HG02981 (cell line): ENCODE data around the gene HIF3A.
A peak's percentile ranks its signal among the peaks of the same experiment; 100 is the strongest.

Experiments
- ATAC-seq: cut with Tn5 transposase; IDR thresholded peaks from one replicate; pipeline ENCODE4 v1.9.1; 2021; ENCODE audit warnings: mild to moderate bottlenecking, moderate library complexity; ENCODE audit not compliant: unreplicated experiment

HIF3A gene

DNA sequence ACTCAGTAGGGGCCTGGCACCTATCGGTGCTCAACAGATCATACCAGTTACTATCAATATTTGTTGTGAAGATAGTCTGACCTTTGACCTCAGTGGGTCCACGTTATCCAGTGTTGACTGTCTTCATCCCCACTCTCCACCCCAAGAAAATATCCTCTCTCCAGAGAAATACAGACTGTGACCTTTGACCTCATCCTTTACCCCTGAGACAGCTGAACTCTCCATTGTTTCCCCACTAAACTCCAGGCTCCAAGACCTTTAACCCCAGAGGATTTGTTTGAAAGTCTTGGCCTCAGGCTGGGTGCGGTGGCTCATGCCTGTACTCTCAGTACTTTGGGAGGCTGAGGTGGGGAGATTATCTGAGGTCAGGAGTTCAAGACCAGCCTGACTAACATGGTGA is 27.4 kb downstream of the HIF3A start:
- ATAC-seq, result no peak

DNA sequence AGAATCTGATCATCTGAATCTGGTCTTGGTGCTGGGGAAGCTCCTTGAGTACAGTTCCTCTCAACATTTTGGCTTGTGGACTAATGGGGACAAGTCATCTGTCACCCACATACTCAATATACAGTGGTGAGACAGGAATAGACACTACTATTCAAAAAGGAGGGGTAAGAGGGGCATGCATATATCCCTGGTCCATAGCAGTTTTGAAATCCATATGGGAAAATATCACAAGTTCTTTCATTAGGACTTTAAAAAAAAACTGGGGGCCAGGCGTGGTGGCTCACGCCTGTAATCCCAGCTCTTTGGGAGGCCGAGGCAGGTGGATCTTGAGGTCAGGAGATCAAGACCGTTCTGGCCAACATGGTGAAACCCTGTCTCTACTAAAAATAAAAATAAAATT is 29.8 kb downstream of the HIF3A start:
- ATAC-seq, result no peak

DNA sequence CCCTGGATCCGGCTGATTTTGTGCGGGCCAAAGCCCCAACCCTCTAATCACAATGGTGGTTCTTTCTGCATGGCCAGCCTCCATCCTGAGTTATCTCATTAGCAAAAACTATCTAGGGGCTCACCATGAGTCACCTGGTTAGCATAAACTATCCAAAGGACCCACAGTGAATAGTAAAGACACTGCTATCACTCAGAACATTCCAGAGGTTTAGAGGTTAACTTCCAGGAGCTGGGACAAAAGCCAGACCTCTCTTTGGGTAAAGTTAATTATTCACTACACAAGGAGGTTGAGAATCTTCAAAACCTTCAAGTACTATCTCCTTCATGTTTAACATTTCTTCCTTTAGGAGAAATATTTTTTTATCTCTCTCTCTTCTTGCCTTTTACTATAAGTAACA is 31.2 kb downstream of the HIF3A start:
- ATAC-seq, result no peak

DNA sequence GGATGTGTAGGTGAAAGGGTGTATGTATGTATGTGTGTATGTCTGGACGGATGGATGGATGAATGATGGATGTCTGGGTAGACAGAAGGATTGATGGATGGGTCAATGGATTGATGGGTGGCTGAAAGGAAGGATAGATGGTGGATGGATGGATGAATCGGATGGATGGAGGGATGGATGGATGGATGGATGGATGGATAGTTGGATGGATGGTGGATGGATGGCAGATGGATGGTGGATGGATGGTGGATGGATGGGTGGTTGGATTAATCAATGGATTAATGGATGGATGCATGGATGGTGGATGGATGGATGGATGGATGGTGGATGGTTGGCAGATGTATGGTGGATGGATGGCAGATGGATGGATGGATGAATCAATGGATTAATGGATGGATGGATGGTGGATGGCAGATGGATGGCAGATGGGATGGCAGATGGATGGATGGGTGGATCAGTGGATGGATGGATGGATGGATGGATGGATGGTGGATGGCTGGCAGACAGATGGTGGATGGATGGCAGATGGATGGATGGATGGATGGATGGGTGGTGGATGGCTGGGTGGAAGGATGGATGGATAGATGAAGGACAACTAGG is 33.6 kb downstream of the HIF3A start:
- no peak for ATAC-seq

DNA sequence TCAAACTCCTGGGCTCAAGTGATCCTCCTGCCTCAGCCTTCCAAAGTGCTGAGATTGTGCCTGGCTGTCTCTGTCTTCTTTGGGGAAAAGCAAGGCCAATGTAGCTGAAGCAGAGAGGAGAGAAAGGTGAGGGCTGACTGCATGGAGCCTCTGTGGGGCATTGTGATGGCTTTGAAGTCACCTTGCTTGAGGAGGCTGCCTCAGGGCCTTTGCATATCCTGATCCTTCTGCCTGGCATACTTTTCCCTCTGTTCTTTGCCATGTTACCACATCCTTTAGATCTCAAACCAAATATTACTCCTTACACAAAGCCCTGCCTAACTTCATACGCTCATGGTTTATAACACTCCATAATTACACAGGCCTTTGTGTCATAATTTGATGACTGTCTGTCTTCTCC is 40.6 kb downstream of the HIF3A start:
- ATAC-seq, result no peak

DNA sequence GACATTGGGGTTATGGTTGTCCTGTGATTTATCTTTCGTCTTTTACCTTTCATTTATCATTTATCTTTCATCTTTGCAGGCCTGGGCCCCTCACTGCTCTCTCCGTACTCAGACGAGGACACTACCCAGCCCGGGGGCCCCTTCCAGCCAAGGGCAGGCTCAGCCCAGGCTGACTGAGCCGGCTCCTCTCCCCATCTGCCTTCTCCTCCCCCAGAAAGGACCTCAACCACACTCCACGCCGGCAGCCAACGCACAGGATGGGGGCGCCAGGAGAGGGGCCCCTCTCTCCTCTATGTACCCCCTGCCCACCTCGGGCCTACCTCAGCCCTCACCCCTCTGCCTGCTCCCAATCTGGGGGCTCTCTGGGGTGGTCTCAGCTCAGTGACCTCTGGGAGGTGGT is 42.6 kb downstream of the HIF3A start:
- no peak for ATAC-seq

DNA sequence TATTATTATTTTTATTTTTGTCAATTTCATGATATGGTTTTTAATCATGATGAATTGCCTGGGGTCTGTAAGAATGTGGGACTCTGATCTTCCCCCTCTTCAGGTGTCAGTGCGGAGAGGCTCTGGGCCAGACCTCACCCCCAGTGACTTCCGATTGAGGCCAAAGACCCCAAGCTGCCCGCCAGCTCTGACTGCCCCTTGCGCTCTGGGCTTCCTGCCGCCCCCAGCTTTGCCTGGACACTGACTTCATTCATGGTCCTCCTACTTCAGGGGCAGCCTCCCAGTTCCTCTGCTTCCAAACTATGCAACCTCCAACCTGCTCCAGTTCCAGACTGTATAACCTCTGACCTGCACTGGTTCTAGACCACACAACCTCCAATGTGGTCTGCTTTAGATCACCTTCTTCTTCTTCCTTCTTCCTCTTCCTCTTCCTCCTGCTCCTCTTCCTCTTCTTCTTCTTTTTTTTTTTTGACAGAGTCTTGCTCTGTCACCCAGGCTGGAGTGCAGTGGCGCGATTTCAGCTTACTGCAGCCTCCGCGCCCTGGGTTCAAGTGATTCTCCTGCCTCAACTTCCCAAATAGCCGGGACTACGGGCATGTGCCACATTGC is 43.3 kb downstream of the HIF3A start:
- ATAC-seq, result no peak

DNA sequence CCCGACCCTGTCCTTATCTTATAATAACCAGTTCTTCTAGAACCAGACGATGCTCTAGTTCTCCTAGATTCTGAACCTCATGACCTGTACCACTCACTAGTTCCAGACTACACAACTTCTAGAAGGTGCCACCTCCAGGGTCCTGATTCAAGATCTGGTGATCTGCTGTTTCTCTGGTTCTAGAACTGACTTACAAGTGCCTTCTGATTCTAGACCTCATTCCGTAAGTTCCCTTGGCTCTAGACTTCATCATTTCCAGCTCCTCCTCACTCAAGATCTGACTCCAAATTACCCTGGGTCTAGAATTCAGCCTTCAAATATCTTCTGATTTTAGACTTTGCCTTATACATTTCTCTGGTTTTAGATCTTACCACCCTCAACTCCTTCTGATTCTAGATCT is 45.1 kb downstream of the HIF3A start:
- no peak for ATAC-seq

DNA sequence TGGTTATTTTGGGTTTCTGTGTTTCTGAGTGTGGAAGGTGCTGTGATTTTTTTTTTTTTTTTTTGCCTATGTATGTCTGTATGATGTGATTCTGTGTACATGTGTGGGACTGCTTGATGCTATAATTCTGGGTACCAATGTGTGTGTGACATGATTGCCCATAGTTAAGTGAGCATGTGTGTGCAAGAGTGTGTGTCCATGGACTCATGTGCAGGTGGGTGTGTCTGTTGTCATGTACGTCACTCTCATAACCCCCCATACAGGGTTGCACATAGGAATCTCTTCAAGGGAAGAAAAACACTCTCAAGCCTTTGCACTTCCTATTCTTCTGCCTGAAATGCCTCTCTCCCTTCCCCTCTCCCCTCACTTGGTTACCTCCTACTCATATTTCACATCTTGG is 47.5 kb downstream of the HIF3A start:
- ATAC-seq, result no peak

DNA sequence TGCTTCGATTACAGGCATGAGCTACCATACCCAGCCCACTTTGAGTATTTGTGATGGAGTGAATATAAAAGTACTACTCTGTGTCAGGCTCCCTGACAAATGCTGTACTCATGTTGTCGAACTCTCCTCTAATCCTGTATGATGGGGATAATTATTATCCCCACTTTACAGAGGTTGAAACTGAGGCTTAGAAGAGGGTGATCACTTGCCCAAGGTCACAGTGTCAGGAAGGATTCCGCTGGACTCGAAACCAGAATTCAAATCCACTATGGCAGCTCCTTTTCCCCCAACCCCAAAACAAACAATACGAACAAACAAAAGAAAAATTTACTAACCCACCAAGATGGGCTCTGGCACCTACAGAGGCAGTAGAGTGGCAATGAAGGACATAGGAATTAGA is 48.3 kb downstream of the HIF3A start:
- no peak for ATAC-seq

DNA sequence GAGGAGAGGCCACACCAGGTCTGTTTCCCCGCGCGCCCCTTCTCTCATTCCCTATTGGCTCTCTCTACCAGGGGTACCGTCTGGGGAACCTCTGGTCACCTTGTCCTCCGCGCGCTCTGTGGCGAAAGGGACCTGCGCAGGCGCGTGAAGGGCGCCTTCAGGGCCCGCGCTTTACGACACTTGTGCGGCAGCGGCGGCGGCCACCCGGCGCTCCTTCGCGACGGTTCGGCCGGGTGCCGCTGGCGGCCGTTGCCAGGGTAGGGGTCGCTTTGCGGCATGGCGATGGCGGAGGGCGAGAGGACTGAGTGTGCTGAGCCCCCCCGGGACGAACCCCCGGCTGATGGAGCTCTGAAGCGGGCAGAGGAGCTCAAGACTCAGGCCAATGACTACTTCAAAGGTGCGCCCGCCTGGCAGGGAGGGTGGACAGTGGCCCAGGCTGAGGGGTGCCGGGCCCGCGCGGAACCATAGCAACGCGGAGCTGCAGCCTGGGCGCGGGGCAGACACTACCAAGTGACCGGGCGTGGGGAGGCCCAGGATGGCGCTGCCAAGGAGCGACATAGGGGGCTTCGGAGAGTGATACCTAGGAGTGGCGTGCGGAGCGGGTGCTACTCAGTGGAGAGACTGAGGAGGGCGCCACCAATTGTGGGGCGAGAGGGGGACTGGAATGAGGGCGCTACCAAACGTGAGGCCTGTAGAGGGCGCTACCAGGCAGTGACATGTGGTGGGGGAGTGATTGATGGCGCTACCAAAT is 50.2 kb downstream of the HIF3A start, which contains the start of gene PPP5C:
PPP5C (plus strand) TSS at position 267 of the 751 bp plus-strand sequence; CDS start at position 277, 10 bp downstream.
- ATAC-seq, result peak; percentile 51

DNA sequence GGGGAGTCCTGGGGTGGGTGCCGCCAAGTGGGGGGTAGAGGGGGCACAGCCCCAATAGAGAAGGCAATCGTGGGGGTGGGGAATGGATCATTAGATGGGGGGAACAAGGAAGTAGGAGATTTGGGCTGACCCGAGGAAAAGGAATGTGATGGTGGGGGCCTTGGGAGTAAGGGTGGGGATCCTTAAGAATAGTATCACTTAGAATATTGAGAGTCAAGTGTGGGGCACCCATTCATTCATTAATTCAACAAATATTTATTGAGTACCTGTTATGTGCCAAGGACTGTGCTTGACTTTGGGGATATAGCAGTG is 50.7 kb downstream of the HIF3A start:
- no peak for ATAC-seq

DNA sequence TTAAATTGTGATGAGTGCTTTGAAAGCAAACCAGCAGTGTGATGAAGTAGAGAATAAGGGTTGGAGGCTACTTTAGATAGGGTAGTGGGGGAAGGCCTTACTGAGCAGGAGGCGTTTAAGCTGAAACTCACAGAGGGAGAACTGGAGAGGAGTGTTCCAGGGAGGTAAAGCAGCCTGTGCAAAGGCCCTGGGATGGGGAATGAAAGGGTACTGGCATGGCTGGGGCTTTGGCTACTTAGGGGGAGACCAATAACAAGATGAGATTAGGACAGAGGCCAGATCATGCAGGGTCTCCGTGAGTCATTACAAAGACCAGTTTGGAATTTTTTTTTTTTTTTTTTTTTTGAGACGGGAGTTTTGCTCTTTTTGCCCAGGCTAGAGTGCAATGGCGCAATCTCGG is 51.1 kb downstream of the HIF3A start:
- no peak for ATAC-seq

DNA sequence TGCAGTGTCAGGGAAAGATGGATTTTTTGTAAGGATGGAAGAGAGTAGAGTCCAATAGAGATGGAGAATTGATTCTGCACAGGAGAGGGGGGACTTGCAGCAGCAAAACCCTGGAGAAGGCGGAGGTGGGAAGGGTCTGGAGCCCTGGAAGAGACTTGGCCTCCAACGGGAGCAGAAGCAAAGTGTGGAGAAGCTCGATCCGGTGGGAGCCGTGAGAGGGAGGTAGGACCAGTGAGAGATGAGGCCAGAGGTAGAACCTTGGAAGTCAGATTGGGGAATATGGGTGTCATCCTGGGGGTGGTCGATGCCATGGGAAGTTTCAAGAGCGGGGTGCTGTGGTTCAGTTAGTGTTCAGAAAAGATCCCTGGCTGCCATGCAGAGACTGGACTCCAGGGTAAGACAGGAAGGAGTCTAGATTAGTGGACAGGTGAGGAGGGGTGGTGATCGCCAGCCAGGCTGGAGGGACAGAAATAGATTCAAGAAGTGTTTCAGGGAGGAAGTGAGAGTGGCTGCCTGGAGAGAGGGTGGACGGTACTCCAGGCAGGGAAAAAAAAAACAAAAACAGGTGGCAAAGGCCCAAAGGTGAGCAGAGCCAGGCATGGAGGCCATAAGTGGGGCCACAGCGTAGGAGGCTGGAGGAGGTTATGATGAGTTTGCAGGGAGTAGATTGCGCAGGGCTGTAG is 52.6 kb downstream of the HIF3A start:
- no peak for ATAC-seq

DNA sequence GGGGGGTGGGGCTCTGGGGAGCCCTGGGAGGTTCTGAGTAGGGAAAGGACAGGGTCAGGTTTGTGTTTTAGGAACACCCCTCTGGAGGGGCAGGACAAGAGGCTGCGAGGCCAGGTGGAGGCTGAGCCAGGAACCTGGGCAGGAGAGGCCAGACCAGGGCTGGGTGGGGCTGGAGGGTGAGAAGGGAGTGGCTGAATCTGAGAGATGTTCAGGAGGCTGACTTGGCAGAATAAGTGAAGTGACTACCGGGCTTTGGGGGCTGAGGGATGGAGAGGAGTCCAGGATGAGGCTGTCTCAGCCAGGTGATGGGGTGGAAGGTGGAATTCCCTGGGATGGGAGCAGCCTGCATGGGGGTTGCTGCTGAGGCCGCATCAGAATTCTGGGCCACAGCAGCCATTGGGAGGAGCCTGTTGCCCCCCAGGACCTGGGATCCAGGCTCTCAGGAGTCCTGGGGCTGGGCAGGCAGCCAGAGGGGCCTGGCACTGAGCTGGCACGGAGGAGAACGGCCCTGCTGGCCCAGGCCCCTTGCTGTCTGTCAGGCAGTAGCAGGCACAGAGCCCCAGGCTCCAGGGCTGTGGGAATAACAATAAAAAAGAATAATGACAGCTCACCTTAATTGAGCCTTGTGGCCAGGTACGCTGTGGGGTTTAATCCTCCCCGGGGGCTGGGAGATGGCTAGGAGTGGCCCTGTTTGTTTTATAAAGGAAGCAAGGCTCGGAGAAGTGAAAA is 53.4 kb downstream of the HIF3A start:
- ATAC-seq, result no peak

DNA sequence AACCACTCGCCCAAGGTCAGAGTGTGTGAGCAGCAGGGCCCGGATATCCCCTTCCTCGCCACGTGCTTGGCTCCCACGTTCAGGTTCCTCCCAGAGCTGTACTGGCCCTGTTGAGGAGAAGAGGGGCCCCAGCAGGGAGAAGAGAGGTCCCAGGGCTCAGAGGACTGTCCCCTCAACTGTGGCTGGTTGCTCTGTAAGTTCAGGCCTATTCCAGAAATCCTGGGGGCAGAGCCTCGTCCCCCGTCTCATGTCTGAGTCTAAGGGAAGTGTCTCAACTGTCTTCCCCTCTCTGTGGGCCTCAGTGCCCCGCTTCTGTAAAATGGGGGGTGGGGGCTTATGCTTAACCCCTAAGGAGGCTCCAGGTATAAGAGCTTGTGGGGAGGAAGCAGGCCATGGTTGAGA is 53.9 kb downstream of the HIF3A start:
- ATAC-seq, result no peak

DNA sequence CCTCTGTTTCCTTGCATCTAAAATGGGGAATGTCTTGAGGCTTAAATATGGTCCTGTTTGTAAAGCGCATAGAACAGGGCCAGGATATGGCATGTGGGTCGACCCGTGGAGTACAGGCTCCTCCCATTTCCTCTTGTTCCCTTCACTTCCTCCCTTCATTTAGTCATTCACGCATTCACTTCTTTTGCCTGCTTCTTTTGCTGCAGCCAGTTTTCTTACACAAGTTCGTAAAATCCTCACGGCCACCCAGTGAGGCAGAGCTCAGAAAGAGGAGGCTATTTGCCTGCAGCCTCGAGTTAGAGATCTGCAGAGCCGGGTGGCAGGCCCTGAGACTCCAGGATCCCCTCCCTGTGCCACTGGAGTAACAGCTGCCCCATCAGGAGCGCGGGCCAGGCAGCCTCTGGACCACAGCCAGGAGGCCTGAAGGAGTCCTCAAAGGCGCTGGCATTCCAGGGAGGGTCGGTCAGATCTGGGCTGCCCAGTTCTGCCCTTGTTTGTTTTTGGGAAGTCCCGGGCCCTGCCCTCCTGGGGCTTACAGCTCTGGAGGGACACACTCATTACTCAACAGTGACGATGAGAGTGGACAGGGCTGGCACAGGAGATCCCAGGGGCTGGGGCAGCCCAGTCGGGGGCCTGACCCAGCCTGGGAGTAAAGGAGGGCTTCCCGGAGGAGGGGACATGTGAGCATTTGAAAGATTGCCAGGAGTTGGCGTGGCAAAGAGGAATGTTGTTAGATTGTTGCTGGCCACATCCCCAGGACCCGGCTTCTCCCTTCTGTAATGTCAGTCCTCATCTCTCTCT is 54.6 kb downstream of the HIF3A start:
- no peak for ATAC-seq

DNA sequence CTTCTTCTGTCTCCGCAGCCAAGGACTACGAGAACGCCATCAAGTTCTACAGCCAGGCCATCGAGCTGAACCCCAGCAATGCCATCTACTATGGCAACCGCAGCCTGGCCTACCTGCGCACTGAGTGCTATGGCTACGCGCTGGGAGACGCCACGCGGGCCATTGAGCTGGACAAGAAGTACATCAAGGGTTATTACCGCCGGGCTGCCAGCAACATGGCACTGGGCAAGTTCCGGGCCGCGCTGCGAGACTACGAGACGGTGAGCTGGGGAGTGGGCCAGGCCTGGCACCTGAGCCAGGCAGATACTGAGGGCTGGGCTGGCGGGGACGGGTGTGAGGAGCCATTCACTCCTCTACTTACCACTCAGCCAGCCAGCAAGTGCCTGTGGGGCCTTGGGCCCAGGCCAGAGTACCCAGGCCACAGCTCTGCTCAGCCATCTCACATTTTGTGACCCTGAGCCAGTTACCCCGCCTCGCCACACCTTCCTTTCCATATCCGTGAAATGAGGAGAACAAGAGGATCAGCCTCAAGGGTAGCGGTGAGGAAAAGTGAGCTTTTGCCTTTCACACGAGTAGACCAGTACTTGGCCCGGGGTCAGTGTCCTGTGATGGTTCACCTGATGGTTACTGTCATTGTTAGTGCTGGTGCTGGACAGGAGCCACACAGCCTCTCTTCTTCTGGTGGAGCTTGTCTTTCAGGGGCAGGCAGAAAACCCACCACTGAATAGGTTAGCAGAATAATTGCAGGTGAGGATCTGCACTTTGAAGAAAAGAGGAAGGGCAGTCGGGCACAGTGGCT is 57.1 kb downstream of the HIF3A start:
- ATAC-seq, result no peak

DNA sequence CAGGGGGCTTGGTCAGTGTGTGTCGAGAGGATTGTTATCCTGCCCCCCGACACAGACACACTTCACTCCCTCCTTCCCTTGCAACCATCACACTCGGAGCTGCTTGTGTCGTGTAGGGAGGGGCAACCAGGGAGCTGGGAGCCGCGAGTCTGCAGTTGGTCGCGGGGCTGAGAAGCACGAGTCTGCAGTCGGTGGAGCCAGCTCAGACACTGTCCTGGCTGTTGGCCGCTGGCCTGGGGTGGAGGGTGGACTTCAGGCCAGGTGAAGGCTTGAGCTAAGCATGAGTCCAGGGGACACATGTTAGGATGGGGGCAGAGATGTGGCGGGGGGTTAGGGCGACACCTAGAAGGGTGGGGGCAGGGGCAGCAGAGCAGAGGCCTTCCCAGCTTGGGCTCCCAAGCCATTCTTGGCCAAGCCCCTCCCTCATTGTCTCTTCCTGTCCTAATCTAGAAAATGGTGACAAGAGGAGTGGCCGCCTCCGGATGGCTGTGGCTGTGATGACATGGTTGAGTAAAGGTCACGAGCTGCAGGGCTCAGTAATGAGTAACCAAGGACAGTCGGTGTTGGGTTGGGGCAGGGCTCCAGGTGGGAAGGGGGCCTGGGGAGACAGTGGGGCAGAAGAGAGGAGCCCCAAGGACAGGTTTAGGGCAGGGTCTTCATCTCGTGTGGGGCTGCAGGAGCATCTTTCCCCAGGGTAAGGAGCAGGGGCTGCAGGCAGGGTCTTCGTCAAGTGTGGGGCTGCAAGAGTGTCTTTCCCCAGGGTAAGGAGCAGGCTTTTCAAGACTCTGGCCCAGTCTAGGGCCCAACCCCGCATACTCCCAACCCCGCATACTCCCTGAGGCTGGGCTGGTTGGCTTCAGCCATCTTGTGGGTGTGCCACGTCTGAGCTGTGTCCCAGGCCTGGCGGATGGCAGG is 58.6 kb downstream of the HIF3A start:
- ATAC-seq, result no peak
